ENCODE results near the gene ILDR1.

ILDR1 gene

GRCh38 chr3:121981473-121981872 lies 40.6 kb downstream of the ILDR1 start:
- no peak for DNase-seq (ENCODE audit: extremely low read depth, low read depth)
- no peak for TF ChIP-seq CTCF (IDR thresholded peaks at IDR 0.05; ENCODE audit: low read depth, low read length)

DNA sequence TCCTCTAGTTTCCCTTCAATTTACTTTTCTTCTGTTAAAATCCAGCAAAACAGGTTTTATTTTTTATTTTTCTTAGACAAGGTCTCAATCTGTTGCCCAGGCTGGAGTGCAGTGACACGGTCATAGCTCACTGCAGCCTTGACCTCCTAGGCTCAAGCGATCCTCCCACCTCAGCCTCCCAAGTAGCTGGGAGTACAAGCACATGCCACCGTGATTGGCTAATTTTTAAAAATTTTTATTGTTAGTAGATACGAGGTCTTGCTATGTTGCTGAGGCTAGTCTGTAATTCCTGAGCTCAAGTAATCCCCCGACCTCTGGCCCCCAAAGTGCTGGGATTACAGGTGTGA lies 41.6 kb downstream of the ILDR1 start:
- no peak for TF ChIP-seq CTCF (IDR thresholded peaks at IDR 0.05; ENCODE audit: low read depth, low read length)
- no peak for DNase-seq (ENCODE audit: extremely low read depth, low read depth)

GRCh38 chr3:121979734-121980449 lies 42.2 kb downstream of the ILDR1 start:
- no peak for TF ChIP-seq CTCF (IDR thresholded peaks at IDR 0.05; ENCODE audit: low read depth, low read length)
- DNase-seq (ENCODE audit: extremely low read depth, low read depth) = no peak

DNA sequence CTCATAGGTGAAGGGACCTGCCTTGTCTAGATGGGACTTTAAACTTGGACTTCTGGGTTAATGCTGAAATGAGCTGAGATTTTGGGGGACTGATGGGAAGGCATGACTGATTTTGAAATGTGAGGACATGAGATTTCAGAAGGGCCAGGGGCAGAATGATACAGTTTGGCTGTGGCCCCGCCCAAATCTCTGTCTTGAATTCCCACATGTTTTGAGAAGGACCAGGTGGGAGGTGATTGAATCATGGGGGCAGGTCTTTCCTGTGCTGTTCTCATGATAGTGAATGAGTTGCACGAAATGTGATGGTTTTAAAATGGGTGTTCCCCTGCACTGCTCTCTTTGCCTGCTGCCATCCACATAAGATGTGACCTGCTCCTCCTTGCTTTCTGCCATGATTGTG lies 42.8 kb downstream of the ILDR1 start:
- no peak for TF ChIP-seq CTCF (IDR thresholded peaks at IDR 0.05; ENCODE audit: low read depth, low read length)
- no peak for DNase-seq (ENCODE audit: extremely low read depth, low read depth)

DNA sequence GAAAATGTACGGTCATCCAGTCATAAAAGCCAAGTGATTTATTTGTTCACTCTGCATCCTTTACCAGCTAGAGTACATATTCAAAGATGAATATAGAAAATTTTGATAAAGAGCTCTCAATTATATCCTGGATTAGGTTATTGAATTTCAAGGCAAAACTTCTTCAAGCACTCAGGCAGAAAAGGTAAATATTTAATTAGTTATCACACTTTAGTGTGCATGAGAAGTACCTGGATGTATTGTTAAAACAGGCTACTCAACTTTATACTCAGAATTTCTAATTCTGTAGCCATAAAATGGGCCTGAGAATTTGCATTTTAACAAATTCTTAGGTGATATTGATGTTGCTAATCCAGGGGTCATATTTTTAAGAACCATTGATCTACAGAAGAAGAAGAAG lies 45.3 kb downstream of the ILDR1 start:
- no peak for TF ChIP-seq CTCF (IDR thresholded peaks at IDR 0.05; ENCODE audit: low read depth, low read length)
- DNase-seq (ENCODE audit: extremely low read depth, low read depth) = no peak

DNA sequence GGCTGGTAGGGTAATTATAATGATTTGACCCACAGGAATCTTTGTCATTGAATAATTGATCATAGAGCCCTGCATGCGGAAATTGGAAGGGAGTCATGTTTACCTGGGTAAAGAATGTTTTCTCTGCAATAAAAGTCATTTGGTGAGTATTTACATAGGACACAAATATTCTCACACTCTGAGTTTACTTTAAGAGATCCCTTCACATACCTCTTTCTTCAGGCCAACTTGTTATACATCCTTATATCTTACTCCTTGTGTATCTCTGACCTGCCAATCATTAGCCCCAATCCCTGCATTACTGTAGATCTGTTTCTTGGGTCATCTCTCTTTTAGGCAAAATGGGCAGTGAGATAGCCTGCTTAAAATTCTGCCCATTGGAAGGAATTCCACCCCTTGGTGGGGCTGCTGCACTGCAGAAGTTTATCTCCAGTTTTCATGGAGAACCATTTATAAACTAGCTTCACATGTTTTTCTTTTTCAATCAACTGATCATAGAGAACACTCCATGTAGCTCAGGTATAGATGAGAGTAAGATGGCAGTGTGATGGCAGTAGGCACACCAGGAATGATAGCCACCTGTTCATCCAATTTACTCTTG lies 46.2 kb downstream of the ILDR1 start:
- TF ChIP-seq CTCF (IDR thresholded peaks at IDR 0.05; ENCODE audit: low read depth, low read length) = no peak
- DNase-seq (ENCODE audit: extremely low read depth, low read depth) = no peak

DNA sequence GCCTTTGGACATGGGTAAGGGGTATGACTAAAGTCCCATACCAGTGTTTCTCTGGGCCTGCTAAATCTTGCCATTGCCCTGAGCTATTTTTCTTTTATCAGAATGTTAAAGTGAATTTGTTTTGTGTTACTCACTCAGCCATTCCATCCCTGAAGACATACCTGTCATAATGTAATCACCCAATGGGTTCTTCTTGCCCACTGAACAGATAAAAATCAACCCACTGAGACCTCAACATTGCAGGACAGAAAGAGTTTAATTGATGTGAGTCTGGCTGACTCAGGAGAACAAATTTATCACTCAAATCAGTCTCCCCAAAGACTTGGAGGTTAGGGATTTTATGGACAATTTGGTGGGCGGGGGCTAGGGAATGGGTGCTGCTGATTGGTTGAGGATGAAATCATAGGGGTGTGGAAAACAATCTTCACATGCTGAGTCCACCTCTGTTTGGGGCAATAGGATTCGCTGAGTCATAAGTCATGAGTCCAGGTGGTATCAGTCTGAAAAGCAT lies 47.4 kb downstream of the ILDR1 start:
- TF ChIP-seq CTCF (IDR thresholded peaks at IDR 0.05; ENCODE audit: low read depth, low read length) = no peak
- no peak for DNase-seq (ENCODE audit: extremely low read depth, low read depth)
